Measurements from ENCODE around the gene SMIM32.

- TF ChIP-seq, protein P1, sequence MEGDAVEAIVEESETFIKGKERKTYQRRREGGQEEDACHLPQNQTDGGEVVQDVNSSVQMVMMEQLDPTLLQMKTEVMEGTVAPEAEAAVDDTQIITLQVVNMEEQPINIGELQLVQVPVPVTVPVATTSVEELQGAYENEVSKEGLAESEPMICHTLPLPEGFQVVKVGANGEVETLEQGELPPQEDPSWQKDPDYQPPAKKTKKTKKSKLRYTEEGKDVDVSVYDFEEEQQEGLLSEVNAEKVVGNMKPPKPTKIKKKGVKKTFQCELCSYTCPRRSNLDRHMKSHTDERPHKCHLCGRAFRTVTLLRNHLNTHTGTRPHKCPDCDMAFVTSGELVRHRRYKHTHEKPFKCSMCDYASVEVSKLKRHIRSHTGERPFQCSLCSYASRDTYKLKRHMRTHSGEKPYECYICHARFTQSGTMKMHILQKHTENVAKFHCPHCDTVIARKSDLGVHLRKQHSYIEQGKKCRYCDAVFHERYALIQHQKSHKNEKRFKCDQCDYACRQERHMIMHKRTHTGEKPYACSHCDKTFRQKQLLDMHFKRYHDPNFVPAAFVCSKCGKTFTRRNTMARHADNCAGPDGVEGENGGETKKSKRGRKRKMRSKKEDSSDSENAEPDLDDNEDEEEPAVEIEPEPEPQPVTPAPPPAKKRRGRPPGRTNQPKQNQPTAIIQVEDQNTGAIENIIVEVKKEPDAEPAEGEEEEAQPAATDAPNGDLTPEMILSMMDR (IDR thresholded peaks at IDR 0.05), result no peak
- TF ChIP-seq POLR2A (IDR thresholded peaks at IDR 0.05) (no peak), POLR2AphosphoS5 (IDR thresholded peaks at IDR 0.05) (no peak)
Measured at GRCh38 chr5:136146201-136146600, 46.8 kb downstream of the SMIM32 start.

Data from upper lobe of left lung (tissue), 4 donors.